GM18517 (cell line): ENCODE data around the gene MBLAC1.
"Not testable (repeated sequence)": the region's sequence is repeated elsewhere in the genome, so short reads cannot be mapped to it uniquely, and the experiment has no call there.

Source experiments
- ATAC-seq: cut with Tn5 transposase; IDR thresholded peaks from one replicate; pipeline ENCODE4 v1.9.1; 2021; ENCODE audit warnings: mild to moderate bottlenecking, moderate library complexity; ENCODE audit not compliant: unreplicated experiment

Gene MBLAC1

DNA sequence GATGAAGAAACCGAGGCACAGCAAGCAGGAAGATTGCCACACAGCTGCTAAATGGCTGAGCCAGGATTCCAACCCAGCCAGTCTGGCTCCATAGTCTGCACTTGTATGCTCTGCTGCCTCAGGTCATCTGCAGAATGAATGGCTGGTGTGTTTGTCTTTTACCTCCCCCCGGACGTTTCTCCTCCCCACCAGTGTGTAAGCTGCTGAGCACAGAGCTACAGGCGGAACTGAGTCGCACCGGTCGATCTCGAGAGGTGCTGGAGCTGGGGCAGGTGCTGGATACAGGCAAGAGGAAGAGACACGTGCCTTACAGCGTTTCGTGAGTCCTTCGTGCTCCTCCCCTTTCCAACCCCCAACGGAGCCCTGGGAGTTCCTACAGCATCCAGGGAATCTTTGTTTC, 4.7 kb upstream of the MBLAC1 start:
- no peak for ATAC-seq

DNA sequence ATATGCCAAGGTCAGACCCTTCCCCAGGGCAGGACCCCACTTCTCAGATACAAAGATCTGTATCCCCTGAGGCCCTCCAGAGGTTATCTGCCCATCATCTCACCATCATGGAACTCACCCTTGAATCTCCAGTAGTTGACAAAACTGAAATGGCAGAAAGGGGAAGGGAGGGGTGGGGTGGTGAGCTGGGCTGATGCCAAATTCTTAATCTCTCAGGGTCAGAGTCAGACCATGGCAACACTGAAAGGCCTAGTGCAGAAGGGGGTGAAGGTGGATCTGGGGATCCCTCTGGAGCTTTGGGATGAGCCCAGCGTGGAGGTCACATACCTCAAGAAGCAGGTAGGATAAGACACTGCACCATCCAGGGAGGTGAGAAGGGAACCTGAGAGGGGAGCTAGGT, 4.2 kb upstream of the MBLAC1 start:
- no peak for ATAC-seq

DNA sequence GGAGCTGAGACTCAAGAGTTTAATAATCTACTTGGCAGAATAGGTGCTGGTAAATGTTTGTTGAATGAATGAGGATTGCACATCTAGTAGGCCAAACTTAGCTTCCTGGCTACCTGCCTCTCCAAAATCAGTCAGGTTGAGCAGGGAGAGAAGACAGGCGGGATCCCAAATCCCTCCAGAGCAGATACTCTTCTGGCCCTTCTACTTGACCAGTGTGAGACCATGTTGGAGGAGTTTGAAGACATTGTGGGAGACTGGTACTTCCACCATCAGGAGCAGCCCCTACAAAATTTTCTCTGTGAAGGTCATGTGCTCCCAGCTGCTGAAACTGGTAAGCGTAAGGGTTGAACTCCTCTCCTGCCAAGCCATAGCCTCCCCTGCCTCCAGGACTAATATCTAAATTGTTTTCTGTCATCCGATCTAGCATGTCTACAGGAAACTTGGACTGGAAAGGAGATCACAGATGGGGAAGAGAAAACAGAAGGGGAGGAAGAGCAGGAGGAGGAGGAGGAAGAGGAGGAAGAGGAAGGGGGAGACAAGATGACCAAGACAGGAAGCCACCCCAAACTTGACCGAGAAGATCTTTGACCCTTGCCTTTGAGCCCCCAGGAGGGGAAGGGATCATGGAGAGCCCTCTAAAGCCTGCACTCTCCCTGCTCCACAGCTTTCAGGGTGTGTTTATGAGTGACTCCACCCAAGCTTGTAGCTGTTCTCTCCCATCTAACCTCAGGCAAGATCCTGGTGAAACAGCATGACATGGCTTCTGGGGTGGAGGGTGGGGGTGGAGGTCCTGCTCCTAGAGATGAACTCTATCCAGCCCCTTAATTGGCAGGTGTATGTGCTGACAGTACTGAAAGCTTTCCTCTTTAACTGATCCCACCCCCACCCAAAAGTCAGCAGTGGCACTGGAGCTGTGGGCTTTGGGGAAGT, 2.2 kb upstream of the MBLAC1 start:
- ATAC-seq: no peak

DNA sequence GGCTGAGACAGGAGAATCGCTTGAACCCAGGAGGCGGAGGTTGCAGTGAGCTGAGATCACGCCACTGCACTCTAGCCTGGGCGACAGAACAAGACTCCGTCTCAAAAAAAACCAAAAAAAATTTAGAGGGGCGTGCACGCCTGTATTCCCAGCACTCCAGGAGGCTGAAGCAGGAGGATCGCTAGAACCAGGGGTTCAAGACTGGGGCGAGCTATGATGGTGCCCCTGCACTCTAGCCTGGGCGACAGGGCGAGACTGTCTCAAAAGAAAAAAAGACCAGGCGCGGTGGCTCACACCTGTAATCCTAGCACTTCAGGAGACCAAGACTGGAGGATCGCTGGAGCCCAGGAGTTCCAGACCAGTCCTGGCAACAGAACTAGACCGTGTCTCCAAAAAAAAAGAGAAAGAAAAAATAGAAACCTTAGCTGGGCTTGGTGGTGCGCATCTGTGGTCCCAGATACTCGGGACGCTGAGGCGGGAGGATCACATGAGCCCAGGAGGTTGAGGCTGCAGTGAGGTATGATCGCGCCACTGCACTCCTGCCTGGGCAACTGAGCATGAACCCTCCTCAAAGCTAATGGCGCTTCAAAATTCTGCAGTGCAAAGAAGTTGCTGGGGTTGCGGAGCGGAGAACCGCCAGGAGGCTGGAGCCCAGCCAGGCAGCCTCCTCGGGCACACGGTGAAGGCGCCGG, 382 bp upstream of the MBLAC1 start:
- ATAC-seq: peak; percentile 24

DNA sequence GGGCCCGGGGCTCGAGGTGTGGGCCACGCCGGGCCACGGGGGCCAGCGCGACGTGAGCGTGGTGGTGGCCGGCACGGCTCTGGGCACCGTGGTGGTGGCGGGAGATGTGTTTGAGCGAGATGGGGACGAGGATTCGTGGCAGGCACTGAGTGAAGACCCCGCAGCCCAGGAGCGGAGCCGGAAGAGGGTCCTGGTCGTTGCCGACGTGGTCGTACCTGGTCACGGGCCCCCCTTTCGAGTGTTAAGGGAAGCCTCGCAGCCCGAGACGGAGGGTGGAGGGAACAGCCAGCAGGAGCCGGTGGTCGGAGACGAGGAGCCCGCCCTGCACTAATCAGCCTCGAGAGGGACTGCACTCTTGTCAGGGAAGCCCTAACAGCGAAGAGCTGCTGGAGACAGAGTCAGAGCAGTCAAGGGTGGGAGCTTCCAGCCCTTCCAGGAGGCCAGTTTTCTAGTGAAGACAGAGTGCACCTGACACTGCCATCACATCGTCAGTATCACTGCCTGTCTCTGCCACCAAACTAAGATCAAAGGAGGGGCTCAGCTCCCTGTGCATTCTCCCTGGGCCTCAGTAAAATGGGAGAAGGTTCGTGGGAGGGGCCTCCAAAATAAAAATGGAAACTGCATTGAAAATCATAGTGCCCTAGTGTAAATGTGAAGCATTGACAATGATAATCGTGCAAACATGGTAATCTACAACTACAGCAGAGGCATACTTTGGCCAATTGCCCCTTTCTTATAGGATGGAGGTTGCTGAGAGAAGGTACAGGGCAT, 1.3 kb downstream of the MBLAC1 start:
- peak; percentile 8 for ATAC-seq

DNA sequence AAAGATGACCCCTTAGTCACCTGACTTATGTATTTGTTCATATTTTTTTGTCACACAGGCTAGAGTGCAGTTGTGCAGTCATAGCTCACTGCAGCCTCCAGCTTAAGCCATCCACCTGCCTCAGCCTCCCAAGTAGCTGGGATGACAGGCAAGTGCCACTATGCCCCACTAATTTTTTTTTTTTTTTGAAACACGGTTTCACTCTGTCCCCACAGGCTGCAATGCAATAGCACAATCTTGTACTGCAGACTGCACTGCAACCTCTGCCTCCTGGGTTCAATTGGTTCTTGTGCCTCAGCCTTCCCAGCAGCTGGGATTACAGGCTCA, 1.8 kb downstream of the MBLAC1 start:
- ATAC-seq: no peak

DNA sequence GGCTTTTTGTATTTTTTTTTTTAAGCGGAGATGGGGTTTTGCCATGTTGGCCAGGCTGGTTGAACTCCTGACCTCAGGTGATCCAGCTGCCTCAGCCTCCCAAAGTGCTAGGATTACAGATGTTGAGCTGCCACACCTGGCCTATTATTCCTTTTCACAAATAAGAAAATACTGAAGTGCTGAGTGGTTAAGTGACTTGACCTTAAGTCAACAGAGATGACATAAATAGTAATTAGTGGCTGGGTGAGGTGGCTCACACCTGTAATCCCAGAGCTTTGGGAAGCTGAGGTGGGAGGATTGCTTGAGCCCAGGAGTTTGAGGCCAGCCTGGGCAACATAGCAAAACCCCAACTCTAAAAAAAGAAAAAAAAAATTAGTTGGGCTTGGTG, 3.4 kb downstream of the MBLAC1 start:
- not testable (repeated sequence) for ATAC-seq

DNA sequence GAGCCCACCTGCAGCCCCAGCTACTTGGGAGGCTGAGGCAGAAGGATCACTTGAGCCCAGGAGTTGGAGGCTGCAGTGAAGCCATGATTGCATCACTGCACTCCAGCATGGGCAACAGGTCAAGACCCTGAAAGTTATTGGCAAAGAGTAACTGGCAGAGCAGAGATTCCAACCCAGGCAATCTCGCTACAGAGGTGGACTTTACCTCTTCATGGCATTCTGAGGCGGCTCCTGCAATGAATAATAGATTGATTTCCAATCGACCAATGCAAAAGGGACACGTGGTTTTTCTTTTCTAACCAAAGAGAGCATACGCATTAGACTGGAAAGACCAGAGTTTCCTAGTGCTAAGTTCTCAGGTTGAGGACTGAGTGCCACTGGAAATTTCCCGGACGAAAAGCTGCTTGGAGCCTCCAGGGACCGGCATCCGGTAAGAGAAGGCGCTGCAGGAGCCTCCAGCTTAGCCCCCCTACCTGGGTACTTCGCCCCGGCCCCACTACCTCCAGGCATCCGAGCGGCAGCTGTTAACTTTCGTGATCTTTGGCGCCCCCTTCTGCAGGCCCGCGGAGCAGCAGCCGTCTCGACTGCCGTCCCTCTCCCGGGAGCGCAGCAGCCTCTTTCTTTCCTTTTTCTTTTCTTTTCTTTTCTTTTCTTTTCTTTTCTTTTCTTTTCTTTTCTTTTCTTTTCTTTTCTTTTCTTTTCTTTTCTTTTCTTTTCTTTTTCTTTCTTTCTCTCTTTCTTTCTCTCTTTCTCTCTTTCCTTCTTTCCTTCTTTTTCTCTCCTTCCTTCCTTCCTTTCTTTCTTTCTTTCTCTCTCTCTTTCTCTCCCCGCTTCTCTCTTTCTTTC, 4.1 kb downstream of the MBLAC1 start:
- no peak for ATAC-seq

DNA sequence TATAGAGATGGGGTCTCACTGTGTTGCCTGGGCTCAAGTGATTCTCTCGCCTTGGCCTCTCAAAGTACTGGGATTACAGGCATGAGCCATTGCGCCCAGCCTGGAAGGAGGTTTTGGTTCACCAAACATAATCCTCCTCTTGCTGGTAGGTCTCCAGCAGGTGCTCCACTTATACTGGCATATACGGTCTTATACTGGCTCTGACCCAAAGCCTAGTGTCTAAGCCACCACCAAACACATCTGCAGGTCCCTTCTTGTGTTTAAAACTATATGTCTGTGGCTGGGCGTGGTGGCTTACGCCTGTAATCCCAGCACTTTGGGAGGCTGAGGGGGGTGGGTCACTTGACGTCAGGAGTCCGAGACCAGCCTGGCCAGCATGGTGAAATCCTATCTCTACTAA, 5.4 kb downstream of the MBLAC1 start:
- no peak for ATAC-seq

DNA sequence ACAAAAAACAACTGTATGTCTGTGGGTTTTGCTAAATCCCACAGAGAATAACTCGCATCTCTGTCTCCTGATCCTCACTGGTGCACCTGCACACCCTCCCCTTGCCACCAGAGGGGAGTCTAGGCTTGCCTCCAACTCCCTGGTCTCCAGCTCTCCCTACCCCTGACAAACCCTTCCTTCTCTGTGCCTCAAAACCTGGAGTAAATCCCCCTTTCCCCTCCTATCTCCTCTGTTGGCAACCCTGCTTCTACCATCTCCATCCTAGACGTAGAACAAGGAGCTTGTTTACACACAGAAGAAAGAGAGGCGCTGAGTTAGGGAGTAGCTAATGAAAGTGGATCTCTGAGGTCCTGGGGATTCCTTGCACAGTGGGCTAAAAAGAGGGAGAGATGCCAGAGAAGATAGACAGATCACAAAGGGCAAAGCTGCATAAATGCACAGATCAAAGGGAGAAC, 6.0 kb downstream of the MBLAC1 start:
- peak; percentile 50 for ATAC-seq

DNA sequence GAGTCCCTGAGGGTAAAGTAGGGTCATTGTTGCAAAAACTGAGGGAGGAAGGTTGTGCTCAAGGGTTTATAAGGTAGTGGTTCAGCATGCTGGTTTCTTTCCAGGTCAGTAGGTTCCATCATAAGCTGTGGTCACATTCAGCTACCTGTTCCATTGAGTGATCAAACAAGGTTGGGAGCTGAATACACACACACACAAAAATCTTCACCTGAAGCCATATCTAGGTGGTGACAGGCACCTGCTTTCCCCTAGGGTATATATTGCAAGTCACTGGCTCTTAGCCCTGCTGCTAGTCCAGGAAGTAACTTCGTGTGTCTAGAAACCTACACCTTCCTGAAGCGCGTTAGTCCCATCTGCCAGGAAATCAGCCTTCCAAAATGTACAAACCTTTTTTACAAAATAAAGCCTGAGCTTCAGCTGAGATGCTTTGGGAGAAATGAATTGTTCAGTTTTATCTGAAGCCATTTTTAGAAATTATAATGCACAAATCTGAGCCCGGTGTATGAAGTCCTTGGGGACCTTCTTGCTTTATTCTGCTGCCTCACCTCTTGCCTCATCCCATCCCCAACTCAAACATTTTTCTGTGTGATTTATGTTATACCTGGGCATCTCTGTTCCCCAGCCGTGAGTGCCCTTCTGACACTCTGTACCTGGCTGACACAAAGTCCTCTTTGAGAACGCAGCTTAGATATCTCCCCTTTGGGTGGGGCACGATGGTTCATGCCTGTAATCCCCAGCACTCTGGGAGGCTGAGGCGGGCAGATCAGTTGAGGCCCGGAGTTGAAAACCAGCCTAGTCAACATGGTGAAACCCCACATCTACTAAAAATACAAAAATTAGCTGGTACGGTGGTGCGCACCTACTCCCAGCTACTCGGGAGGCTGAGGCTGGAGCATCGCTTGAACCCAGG, 11.3 kb downstream of the MBLAC1 start:
- no peak for ATAC-seq

DNA sequence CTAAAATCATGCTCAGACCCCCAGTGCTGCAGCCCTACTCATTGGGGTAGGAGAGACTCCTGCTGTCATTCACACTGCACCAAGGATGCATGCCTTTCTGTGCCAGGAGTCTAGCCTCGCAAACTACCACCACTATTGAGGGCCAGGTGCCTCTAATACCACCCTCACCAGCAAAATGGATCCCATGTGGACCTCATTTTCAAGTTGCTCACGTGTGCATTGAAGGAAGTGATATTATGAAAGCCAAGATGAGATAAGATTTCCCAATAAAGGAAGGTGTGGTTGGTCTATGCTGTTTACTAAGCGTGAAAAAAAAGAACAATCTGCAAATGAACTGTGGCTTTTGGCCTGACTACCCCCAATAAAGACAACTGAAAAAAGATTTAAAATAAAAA, 14.8 kb downstream of the MBLAC1 start:
- ATAC-seq: no peak

DNA sequence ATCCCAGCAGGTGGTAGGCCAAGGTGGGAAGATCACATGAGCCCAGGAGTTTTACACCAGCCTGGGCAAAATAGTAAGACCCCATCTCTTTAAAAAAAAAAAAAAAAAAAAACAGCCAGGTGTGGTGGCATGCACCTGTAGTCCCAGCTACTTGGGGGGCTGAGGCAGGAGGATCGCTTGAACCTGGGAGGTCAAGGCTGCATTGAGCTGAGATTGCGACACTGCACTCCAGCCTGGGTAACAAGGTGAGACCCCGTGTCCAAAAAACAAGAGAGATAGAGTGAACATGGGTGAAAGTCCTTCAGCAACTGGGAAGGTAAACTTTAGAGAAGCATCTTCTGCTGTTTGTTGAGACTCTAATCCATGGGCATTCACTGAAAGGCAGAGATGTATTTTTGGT, 15.7 kb downstream of the MBLAC1 start:
- no peak for ATAC-seq

DNA sequence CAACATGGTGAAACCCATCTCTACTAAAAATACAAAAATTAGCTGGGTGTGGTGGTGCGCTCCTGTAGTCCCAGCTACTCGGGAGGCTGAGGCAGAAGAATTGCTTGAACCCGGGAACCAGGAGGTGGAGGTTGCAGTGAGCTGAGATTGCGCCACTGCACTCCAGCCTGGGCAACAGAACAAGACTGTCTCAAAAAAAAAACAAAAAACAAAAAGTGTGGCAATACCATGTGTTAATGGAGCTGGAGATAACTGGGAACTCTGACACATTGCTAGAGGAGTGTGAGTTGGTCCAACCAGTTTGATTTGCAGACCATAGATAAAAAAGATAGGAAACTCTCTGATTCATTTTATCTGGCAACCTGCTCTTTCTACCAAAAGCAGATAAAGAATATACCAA, 19.6 kb downstream of the MBLAC1 start:
- not testable (repeated sequence) for ATAC-seq

DNA sequence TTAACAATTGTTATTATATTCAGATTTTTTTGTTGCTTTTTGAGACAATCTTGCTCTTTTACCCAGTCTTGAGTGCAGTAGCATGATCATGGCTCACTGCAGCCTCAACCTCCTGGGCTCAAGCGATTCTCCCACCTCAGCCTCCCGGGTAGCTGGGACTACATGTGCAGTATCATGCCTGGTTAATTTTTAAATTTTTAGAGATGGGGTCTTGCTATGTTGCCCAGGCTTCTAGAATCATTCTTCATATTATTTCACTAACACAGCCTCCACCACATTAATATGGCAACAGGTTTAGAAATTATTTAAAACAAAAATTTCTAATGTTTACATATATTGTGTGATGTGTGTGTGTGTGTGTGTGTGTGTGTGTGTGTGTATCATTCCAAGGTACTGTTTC, 20.5 kb downstream of the MBLAC1 start:
- no peak for ATAC-seq

DNA sequence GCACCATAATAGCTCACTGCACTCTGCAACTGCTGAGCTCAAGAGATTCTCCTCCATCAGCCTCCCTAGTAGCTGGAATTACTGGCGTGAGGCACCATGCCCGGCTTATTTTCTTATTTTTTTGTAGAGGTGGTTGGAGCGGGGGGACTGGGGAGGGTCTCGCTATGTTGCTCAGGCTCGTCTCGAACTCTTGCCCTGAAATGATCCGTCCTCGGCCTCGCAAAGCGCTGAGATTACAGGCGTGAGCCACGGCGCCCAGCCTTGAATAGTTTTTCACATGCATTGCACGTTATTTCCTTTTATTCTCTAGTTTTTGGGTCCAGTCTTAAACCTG, 21.4 kb downstream of the MBLAC1 start:
- ATAC-seq: no peak

DNA sequence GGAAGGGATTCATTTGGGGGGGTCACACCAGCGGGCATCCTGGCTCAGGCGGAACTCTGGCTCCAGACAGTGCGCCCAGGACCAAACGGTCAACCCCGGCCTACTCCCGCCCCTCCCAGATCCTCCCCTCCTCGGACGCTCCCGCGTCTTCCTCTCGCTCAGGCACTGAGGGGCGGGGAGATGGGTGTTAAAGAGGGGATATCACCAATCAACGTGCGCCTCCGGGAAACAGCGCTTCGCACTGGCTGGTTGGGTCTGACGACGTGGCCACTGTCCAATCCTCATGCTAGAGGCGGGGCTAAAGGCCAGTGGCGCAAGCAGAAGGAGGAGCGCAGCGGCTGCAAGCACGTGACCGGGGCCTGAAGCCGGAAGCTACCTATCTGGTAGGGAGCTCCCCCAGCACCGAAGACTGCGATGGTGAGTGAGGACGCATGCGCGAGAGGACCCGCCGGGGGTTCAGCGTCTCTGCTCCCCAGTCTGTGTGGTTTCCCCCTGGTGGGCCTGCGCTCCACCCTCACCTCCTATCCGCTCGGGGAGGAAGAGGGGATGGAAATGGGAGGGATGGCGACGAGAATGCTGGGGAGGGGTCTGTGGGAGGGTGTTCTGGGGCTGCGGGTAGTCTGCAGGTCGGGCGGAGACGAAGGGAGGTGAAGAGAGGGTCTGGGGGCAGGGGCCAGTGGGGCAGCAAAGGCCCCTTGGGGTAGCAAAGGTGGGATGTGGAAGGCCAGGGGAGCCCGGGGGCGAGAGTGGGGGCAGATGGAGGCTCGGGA, 22.0 kb downstream of the MBLAC1 start, which contains the start of gene LAMTOR4:
Gene LAMTOR4 (plus strand): TSS at position 360 of the 770 bp plus-strand sequence. CDS start 55 bp downstream, at position 415.
- ATAC-seq: peak; percentile 98

DNA sequence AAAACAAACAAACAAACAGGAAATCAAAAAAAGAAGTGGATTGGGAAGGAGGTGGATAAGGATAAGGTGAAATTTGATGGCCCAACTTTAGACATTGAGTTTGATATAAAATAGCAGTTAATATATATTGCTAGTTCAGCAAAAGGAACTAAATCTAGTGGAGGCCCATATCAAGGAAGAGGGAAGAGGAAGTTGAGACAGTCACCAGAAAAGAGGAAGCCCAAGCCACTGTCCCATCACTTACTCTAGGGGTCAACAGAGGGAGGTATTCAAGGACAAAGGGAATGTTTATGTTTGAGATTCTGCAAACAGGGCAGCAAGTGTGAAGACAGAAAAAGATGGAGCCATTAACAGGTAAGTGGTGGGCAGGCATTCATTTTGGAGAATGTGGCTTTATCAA, 25.6 kb downstream of the MBLAC1 start:
- no peak for ATAC-seq
